GM23338 (cell line): Measurements from ENCODE around the gene UBE2I. TPM values are rescaled to one million over a fixed set of nuclear protein-coding genes. Genes with fewer than 3 reads are reported as not detected.

Experiments
- ATAC-seq: fragments of 200-7000 bp; cut with Tn5 transposase; 3 replicates; pipeline ENCODE4 v1.9.1; 2020
- DNase-seq: peaks from one replicate; pipeline ENCODE4 v3.0.0-alpha.2; 2015; ENCODE audit warnings: low spot score
- H2AFZ ChIP-seq: fragments of 200-600 bp; sonication (generic); 2 replicates; pipeline ENCODE4 v1.8.0; 2016; ENCODE audit warnings: antibody characterized with exemption, mild to moderate bottlenecking, moderate library complexity
- H3F3A ChIP-seq: fragments of 200-600 bp; sonication (generic); replicated peaks from 2 replicates; pipeline ENCODE4 v1.8.0; 2017; ENCODE audit warnings: antibody characterized with exemption, mixed run types, low read depth
- H3K27ac ChIP-seq: fragments of 200-600 bp; sonication (generic); 2 replicates; pipeline ENCODE4 v1.6.1; 2016; ENCODE audit warnings: low read depth
- H3K27me3 ChIP-seq: fragments of 200-600 bp; sonication (generic); 2 replicates; pipeline ENCODE4 v1.8.0; 2016; ENCODE audit warnings: mild to moderate bottlenecking, mixed run types, moderate library complexity; ENCODE audit not compliant: insufficient read depth
- H3K36me3 ChIP-seq: fragments of 200-600 bp; sonication (generic); 2 replicates; pipeline ENCODE4 v1.8.0; 2016; ENCODE audit warnings: mild to moderate bottlenecking; ENCODE audit not compliant: insufficient read depth
- H3K4me1 ChIP-seq: fragments of 200-600 bp; sonication (generic); 2 replicates; pipeline ENCODE4 v1.8.0; 2016; ENCODE audit warnings: mild to moderate bottlenecking, moderate library complexity; ENCODE audit not compliant: insufficient read depth
- H3K4me2 ChIP-seq: fragments of 200-600 bp; sonication (generic); 2 replicates; pipeline ENCODE4 v1.7.1; 2017; ENCODE audit warnings: mixed run types
- H3K4me3 ChIP-seq: fragments of 200-600 bp; sonication (generic); 2 replicates; pipeline ENCODE4 v1.6.1; 2016; ENCODE audit warnings: mixed run types
- H3K79me2 ChIP-seq: fragments of 200-600 bp; sonication (generic); replicated peaks from 2 replicates; pipeline ENCODE4 v1.8.0; 2017; ENCODE audit warnings: mild to moderate bottlenecking; ENCODE audit not compliant: insufficient read depth
- H3K9me2 ChIP-seq: fragments of 200-600 bp; sonication (generic); 2 replicates; pipeline ENCODE4 v1.8.0; 2017; ENCODE audit not compliant: insufficient read depth
- H4K20me1 ChIP-seq: fragments of 200-600 bp; sonication (generic); replicated peaks from 2 replicates; pipeline ENCODE4 v1.8.0; 2017; ENCODE audit warnings: mild to moderate bottlenecking; ENCODE audit not compliant: insufficient read depth
- H3K27ac Mint-ChIP-seq: 2 replicates; pipeline ENCODE4 v1.8.0; 2020; ENCODE audit warnings: inconsistent platforms, mild to moderate bottlenecking, moderate library complexity, mixed read lengths
- H3K27me3 Mint-ChIP-seq: 3 replicates; pipeline ENCODE4 v1.8.0; 2022; ENCODE audit warnings: low read depth, mild to moderate bottlenecking, moderate library complexity, mixed read lengths, inconsistent platforms; ENCODE audit not compliant: insufficient read depth, poor library complexity
- H3K36me3 Mint-ChIP-seq: 3 replicates; pipeline ENCODE4 v1.8.0; 2021; ENCODE audit warnings: low read depth, mild to moderate bottlenecking, inconsistent platforms, moderate library complexity, mixed read lengths
- H3K4me1 Mint-ChIP-seq: 3 replicates; pipeline ENCODE4 v1.8.0; 2020; ENCODE audit warnings: mild to moderate bottlenecking, inconsistent platforms, mixed read lengths
- H3K4me3 Mint-ChIP-seq: 3 replicates; pipeline ENCODE4 v1.8.0; 2021; ENCODE audit warnings: moderate library complexity, mild to moderate bottlenecking, inconsistent platforms, mixed read lengths
- H3K9me3 Mint-ChIP-seq: 3 replicates; pipeline ENCODE4 v1.8.0; 2020; ENCODE audit warnings: moderate library complexity, mild to moderate bottlenecking, inconsistent platforms, mixed read lengths
- CREB1 ChIP-seq: fragments of 250-450 bp; sonication (Bioruptor Pico); IDR thresholded peaks from 2 replicates; pipeline ENCODE4 v1.5.0; 2020; ENCODE audit warnings: low read depth, mild to moderate bottlenecking, moderate library complexity
- EZH2 ChIP-seq: fragments of 200-600 bp; sonication (generic); IDR thresholded peaks from one replicate; pipeline ENCODE4 v1.8.0; 2017; ENCODE audit warnings: antibody characterized with exemption, mild to moderate bottlenecking, low read depth; ENCODE audit not compliant: unreplicated experiment
- EZH2phosphoT487 ChIP-seq: fragments of 200-600 bp; sonication (generic); IDR thresholded peaks from one replicate; pipeline ENCODE4 v1.8.1; 2018; ENCODE audit warnings: antibody characterized with exemption; ENCODE audit not compliant: unreplicated experiment
- JUNB ChIP-seq: IDR thresholded peaks from one replicate; pipeline ENCODE4 v1.6.1; 2016; ENCODE audit warnings: antibody characterized with exemption; ENCODE audit not compliant: unreplicated experiment
- NANOG ChIP-seq: IDR thresholded peaks from 2 replicates; pipeline ENCODE4 v1.6.1; 2016; ENCODE audit warnings: antibody characterized with exemption, borderline replicate concordance
- POLR2AphosphoS5 ChIP-seq: IDR thresholded peaks from 2 replicates; pipeline ENCODE4 v1.6.1; 2016; ENCODE audit warnings: antibody characterized with exemption, low read depth
- REST ChIP-seq: IDR thresholded peaks from one replicate; pipeline ENCODE4 v1.6.1; 2018; ENCODE audit warnings: antibody characterized with exemption; ENCODE audit not compliant: unreplicated experiment
- STAT1 ChIP-seq: IDR thresholded peaks from one replicate; pipeline ENCODE4 v1.6.1; 2016; ENCODE audit warnings: antibody characterized with exemption; ENCODE audit not compliant: unreplicated experiment
- ZNF114 ChIP-seq: fragments of 250-450 bp; sonication (Bioruptor Pico); IDR thresholded peaks from 2 replicates; pipeline ENCODE4 v1.5.0; 2020; ENCODE audit warnings: mild to moderate bottlenecking, moderate library complexity
- polyA plus RNA-seq: library from polyadenylated mRNA; unstranded; fragments of >200 nt; fragmentation: Nextera tagmentation; extraction: Ambion mirVana; gene quantifications from 2 replicates; pipeline ENCODE4 v1.2.1, GENCODE V29; 2016
- total RNA-seq: library from RNA; depleted of rRNA; stranded (reverse); fragments of >200 nt; shearing (Covaris generic); gene quantifications from 2 replicates; pipeline ENCODE4 v1.2.3, GENCODE V29; 2014
- TF ChIP-seq, protein P1 (sequence below): IDR thresholded peaks from 2 replicates; pipeline ENCODE4 v1.6.1; 2016; ENCODE audit warnings: antibody characterized with exemption

The UBE2I gene
- total and polyA plus RNA-seq, 2 experiments from 2014 or later: 116 to 220 TPM

DNA sequence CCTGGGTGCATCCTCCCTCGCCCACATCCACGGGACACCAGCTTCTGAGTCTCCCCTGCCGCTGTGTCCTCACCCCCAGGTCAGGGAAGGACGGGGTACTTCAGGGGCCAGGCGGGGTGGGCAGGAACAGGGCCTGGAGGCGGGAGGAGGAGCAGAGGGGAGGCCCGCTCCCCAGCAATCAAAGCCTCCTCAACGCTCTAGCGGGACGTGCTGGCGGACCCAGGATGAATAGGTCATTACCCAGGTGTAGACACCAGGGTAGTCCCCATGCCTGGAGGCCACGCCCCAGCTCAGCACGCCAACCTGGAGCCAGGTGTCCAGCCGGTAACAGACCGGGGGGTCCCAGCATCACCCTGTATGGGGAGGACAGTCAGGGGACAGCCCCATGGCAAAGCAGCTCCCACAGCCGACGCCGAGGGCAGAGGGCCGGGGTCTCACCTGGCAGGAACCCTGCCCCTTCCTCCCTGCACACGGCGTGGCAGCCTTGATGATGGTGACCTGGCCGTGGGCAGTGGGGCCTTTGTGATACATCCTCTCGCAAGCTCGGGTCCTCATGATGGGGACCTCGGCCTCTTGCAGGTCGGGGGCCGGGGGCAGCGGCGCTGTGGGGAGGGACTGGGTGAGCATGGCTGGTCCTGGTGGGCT, 29.4 kb upstream of the UBE2I start (continued):
- TF ChIP-seq REST (no peak), EZH2 (no peak), ZNF114 (CRISPR knock-in tag) (no peak), POLR2AphosphoS5 (no peak), JUNB (no peak), CREB1 (no peak)
- TF ChIP-seq, protein P1, sequence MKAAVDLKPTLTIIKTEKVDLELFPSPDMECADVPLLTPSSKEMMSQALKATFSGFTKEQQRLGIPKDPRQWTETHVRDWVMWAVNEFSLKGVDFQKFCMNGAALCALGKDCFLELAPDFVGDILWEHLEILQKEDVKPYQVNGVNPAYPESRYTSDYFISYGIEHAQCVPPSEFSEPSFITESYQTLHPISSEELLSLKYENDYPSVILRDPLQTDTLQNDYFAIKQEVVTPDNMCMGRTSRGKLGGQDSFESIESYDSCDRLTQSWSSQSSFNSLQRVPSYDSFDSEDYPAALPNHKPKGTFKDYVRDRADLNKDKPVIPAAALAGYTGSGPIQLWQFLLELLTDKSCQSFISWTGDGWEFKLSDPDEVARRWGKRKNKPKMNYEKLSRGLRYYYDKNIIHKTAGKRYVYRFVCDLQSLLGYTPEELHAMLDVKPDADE: no peak

- Mint-ChIP-seq H3K36me3 (no peaks in the 10 kb centered on the region), H3K27ac (no peak overlapping the region), H3K4me3 (no peak overlapping the region), H3K9me3 (no peaks in the 10 kb centered on the region), H3K4me1 (peaks cover 10% of the 10 kb centered on the region), H3K27me3 (peaks cover 14% of the 10 kb centered on the region)
- no peak overlapping the region for H3K4me3 ChIP-seq
- ATAC-seq: no peak
- no peaks in the 10 kb centered on the region for H3F3A ChIP-seq
- no peaks in the 10 kb centered on the region for H3K27me3 ChIP-seq
- no peaks in the 10 kb centered on the region for H3K9me2 ChIP-seq
- H2AFZ ChIP-seq: no peak overlapping the region
- no peak for DNase-seq
- H4K20me1 ChIP-seq: no peaks in the 10 kb centered on the region
- no peak for TF ChIP-seq ZNF114 (CRISPR knock-in tag)
- no peak for TF ChIP-seq CREB1
- TF ChIP-seq EZH2phosphoT487: no peak
- no peak for TF ChIP-seq STAT1
- no peaks in the 10 kb centered on the region for H3K36me3 ChIP-seq
- H3K4me1 ChIP-seq: peaks cover 13% of the 10 kb centered on the region; the same call in 1 of the 2 replicates
- no peak overlapping the region for H3K27ac ChIP-seq
- H3K4me2 ChIP-seq: no peak overlapping the region
- no peaks in the 10 kb centered on the region for H3K79me2 ChIP-seq
Measured at GRCh38 chr16:1280783-1281182, 28.7 kb upstream of the UBE2I start.

DNA sequence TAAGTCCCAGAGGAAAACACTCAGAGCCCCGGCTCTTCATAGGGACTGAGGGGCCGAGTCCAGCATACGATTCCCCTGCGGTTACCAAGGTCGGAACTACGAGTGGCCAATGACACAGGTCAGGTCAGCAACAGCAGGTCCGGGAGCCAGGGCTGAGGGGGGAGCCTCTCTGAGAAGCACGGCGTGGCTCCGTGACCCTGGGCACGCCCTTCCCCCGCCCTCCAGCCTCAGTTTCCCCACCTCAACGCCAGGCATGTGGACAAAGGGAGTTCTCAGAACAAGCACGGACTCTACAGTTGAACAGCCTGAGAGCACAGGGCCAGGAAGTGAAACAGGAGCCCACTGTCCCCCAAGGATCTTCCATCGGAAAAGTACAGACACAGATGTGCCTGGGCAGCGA, 27.9 kb upstream of the UBE2I start:
- Histone ChIP-seq H3K4me3 (no peak overlapping the region), H3K4me1 (peaks cover 13% of the 10 kb centered on the region; the same call in 1 of the 2 replicates), H3K27ac (no peak overlapping the region), H2AFZ (no peak overlapping the region), H3K4me2 (no peak overlapping the region), H3K36me3 (no peaks in the 10 kb centered on the region), H3K9me2 (no peaks in the 10 kb centered on the region), H4K20me1 (no peaks in the 10 kb centered on the region), H3K79me2 (no peaks in the 10 kb centered on the region), H3K27me3 (no peaks in the 10 kb centered on the region), H3F3A (no peaks in the 10 kb centered on the region)
- Mint-ChIP-seq H3K4me3 (no peak overlapping the region), H3K4me1 (peaks cover 14% of the 10 kb centered on the region), H3K9me3 (no peaks in the 10 kb centered on the region), H3K36me3 (no peaks in the 10 kb centered on the region), H3K27ac (no peak overlapping the region), H3K27me3 (peaks cover 16% of the 10 kb centered on the region)
- ATAC-seq (no peak), DNase-seq (no peak)
- TF ChIP-seq CREB1: no peak
- TF ChIP-seq STAT1: no peak
- no peak for TF ChIP-seq ZNF114 (CRISPR knock-in tag)
- TF ChIP-seq, protein P1: no peak
- TF ChIP-seq NANOG: no peak
